CD4-positive, CD25-positive, alpha-beta regulatory T cell (primary cell): Measurements from ENCODE around the gene ITGB1BP1. TPM values are rescaled to one million over a fixed set of nuclear protein-coding genes. Genes with fewer than 3 reads are reported as not detected.

ENCODE experiments used
- ATAC-seq, 2 donors: fragments of 150-1000 bp; cut with Tn5 transposase; one replicate each; pipeline ENCODE4 v1.10.0; 2021; ENCODE audit warnings: low read depth in 2 of 2, moderate number of reproducible peaks in 2 of 2, moderate library complexity in 1 of 2
- DNase-seq, 3 donors: peaks; one replicate each; pipeline versions ENCODE4 v3.0.0 to v3.0.0-alpha.2; 2012 to 2022; ENCODE audit warnings: mixed read lengths in 1 of 3
- H3K27ac ChIP-seq: one replicate; pipeline ENCODE4 v1.7.0; 2013; ENCODE audit warnings: mild to moderate bottlenecking, low read length; ENCODE audit not compliant: insufficient read depth, poor library complexity, severe bottlenecking
- H3K27me3 ChIP-seq: one replicate; pipeline ENCODE4 v1.7.0; 2013; ENCODE audit warnings: low read length; ENCODE audit not compliant: control insufficient read depth, insufficient read depth
- H3K36me3 ChIP-seq: one replicate; pipeline ENCODE4 v1.7.0; 2013; ENCODE audit warnings: mild to moderate bottlenecking, low read length, moderate library complexity; ENCODE audit not compliant: control insufficient read depth, insufficient read depth
- H3K4me1 ChIP-seq: 2 replicates; pipeline ENCODE4 v1.7.0; 2013; ENCODE audit warnings: mild to moderate bottlenecking, low read length; ENCODE audit not compliant: insufficient read depth, control insufficient read depth, poor library complexity, severe bottlenecking
- H3K4me3 ChIP-seq: one replicate; pipeline ENCODE4 v1.7.0; 2013; ENCODE audit warnings: low read depth, mild to moderate bottlenecking, low read length, moderate library complexity
- H3K9me3 ChIP-seq, 2 experiments: 1 replicate in 1 of 2; 2 replicates in 1 of 2; pipeline ENCODE4 v1.7.0; 2013; ENCODE audit warnings: low read length in 2 of 2, mild to moderate bottlenecking in 1 of 2, moderate library complexity in 1 of 2; ENCODE audit not compliant: control insufficient read depth in 2 of 2
- H3K27ac Mint-ChIP-seq, 3 donors: one replicate each; pipeline ENCODE4 v1.8.0; 2020 to 2022; ENCODE audit warnings: mild to moderate bottlenecking in 3 of 3, mixed read lengths in 3 of 3, moderate library complexity in 2 of 3
- H3K27me3 Mint-ChIP-seq: one replicate; pipeline ENCODE4 v1.8.0; 2022; ENCODE audit warnings: mild to moderate bottlenecking, mixed read lengths
- H3K36me3 Mint-ChIP-seq: one replicate; pipeline ENCODE4 v1.8.0; 2020; ENCODE audit warnings: mixed read lengths
- H3K4me1 Mint-ChIP-seq, 4 donors: one replicate each; pipeline ENCODE4 v1.8.0; 2020 to 2022; ENCODE audit warnings: mixed read lengths in 4 of 4, mild to moderate bottlenecking in 1 of 4
- H3K4me3 Mint-ChIP-seq, 4 donors: one replicate each; pipeline ENCODE4 v1.8.0; 2020 to 2022; ENCODE audit warnings: mild to moderate bottlenecking in 4 of 4, mixed read lengths in 4 of 4, moderate library complexity in 3 of 4
- H3K9me3 Mint-ChIP-seq, 7 donors: one replicate each; pipeline ENCODE4 v1.8.0; 2020 to 2022; ENCODE audit warnings: mixed read lengths in 7 of 7, mild to moderate bottlenecking in 3 of 7, moderate library complexity in 2 of 7
- polyA plus RNA-seq, 4 donors: library from polyadenylated mRNA; unstranded; fragments of 300-500 nt; fragmentation: Illumina TruSeq; gene quantifications; one replicate each; pipeline ENCODE4 v1.2.3, GENCODE V29; 2021
- total RNA-seq: library from RNA; stranded (reverse); gene quantifications from one replicate; pipeline ENCODE4 v1.2.3, GENCODE V29; 2022

The ITGB1BP1 gene, protein sequence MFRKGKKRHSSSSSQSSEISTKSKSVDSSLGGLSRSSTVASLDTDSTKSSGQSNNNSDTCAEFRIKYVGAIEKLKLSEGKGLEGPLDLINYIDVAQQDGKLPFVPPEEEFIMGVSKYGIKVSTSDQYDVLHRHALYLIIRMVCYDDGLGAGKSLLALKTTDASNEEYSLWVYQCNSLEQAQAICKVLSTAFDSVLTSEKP
- 65.3 TPM for total RNA-seq
- 100 to 1,000 TPM; 106 to 199 (median 168) TPM for polyA plus RNA-seq

DNA sequence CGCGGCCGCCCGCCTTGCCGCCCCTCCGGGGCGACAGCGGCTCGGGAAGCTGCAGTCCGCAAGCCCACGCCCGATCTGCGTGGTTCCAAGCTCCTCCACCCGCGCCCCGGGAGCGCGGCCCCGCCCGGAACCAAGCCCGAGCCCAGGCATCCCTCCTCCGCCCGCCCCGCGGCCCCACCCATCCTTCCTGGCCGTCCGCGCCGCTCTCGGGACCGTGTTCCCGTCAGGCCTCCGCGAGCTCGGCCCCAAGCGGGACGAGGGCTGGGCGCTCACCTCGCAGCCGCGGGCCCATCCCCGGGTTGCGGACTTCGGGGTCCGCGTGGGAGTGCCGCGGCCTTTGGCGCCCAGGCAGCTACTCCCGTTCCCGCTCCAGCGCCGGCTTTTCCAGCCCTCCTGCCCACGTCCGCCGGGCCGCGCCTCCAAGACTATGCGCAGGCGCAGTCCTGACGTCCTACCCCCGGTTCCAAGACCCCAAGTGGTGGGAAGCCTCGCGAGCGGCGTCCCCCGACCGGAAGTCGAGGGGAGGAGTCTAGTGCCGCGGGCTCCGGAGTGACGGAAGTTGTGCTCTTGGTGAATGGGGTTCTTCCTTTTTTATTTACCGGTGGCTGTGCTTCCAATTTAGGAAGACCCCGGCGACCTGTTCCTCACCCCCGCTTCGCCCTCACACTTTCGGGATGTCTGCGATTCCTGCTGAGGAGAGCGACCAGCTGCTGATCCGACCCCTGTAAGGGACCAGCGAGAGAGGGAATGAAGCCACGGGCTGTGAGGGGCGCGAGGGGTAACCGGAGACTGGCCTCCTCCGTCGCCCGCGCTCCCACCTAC, at the start of gene ITGB1BP1, which contains the start of gene CPSF3:
ITGB1BP1 (minus strand) TSS at position 429 of the 822 bp plus-strand sequence. CDS start 4,831 bp downstream, outside the sequence.
CPSF3 (plus strand) TSS at position 555 of the 822 bp plus-strand sequence; CDS start at position 675, 120 bp downstream.
- H3K36me3 Mint-ChIP-seq = peaks cover 3% of the 10 kb centered on the region
- Histone ChIP-seq H3K27me3 (no peaks in the 10 kb centered on the region), H3K27ac (peak within 1 kb of the TSS; percentile 86), H3K36me3 (peaks cover 2% of the 10 kb centered on the region), H3K4me3 (peak within 1 kb of the TSS; percentile 88), H3K4me1 (peaks cover 38% of the 10 kb centered on the region), H3K9me3 (no peaks in the 10 kb centered on the region)
- peak within 1 kb of the TSS in 2 of 3 donors; percentile 87 to 97 for H3K27ac Mint-ChIP-seq
- DNase-seq = peak; percentile 94 to 98 (median 95)
- peaks cover 0 to 2% (median 0%) of the 10 kb centered on the region in 7 donors for H3K9me3 Mint-ChIP-seq
- H3K27me3 Mint-ChIP-seq = no peaks in the 10 kb centered on the region
- H3K4me1 Mint-ChIP-seq = peaks cover 28 to 42% (median 32%) of the 10 kb centered on the region in 4 donors
- ATAC-seq = peak; percentile 87
- H3K4me3 Mint-ChIP-seq = no peak within 1 kb of the TSS

DNA sequence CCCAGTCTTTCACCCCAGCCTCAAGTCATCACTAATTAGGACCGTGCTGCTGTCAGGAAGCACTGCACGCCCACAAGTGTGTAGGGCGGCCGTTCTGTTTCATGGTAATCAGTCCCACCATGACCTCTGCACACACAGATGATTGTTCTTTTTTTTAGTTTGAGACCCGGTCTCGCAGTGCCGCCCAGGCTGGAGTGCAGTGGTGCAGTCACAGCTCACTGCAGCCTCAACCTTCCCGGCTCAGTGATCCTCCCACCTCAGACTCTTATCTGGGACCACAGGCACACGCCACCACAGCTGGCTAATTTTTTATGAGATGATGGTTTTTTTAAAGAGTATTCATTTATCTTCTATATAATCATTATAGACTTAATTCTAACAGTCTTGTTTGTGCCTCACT, 49.2 kb upstream of the ITGB1BP1 start:
- Mint-ChIP-seq H3K27me3 (no peaks in the 10 kb centered on the region), H3K9me3 (no peaks in the 10 kb centered on the region), H3K4me1 (peaks cover 25 to 35% (median 30%) of the 10 kb centered on the region in 4 donors), H3K27ac (peak overlapping the region in 2 of 3 donors; percentile 85 to 95), H3K4me3 (peak overlapping the region; percentile 82 to 89 (median 86)), H3K36me3 (peaks cover 10% of the 10 kb centered on the region)
- peaks cover 34% of the 10 kb centered on the region for H3K4me1 ChIP-seq
- H3K4me3 ChIP-seq = no peak overlapping the region
- no peak for ATAC-seq
- peaks cover 10% of the 10 kb centered on the region for H3K36me3 ChIP-seq
- no peak overlapping the region for H3K27ac ChIP-seq
- no peaks in the 10 kb centered on the region for H3K9me3 ChIP-seq
- no peak for DNase-seq
- H3K27me3 ChIP-seq = no peaks in the 10 kb centered on the region

DNA sequence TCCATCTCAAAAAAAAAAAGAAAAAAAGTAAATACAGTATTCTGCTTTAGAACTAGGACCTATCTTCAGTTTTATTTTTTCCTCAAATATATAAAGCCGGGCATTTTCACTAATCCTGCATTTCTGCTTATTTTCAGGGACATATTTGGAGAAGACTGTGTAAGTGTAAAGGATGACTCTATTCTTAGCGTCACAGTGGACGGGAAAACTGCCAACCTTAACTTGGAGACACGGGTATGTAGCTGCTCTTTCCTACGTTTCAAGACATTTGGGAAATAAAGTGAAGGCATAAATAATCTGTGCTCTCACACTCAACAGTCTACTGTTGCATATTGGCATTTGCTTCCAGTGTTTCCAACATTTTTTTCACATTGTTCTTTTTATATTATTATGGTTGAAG, 47.9 kb upstream of the ITGB1BP1 start:
- no peaks in the 10 kb centered on the region for H3K9me3 Mint-ChIP-seq
- ATAC-seq (no peak), DNase-seq (no peak)
- Histone ChIP-seq H3K36me3 (peaks cover 10% of the 10 kb centered on the region), H3K4me3 (no peak overlapping the region), H3K27ac (no peak overlapping the region), H3K9me3 (no peaks in the 10 kb centered on the region), H3K4me1 (peaks cover 27% of the 10 kb centered on the region), H3K27me3 (no peaks in the 10 kb centered on the region)
- no peak overlapping the region for H3K27ac Mint-ChIP-seq
- peak overlapping the region in 1 of 4 donors; percentile 21 for H3K4me3 Mint-ChIP-seq
- H3K36me3 Mint-ChIP-seq = peaks cover 3% of the 10 kb centered on the region
- no peaks in the 10 kb centered on the region for H3K27me3 Mint-ChIP-seq
- H3K4me1 Mint-ChIP-seq = peaks cover 14 to 25% (median 20%) of the 10 kb centered on the region in 4 donors

DNA sequence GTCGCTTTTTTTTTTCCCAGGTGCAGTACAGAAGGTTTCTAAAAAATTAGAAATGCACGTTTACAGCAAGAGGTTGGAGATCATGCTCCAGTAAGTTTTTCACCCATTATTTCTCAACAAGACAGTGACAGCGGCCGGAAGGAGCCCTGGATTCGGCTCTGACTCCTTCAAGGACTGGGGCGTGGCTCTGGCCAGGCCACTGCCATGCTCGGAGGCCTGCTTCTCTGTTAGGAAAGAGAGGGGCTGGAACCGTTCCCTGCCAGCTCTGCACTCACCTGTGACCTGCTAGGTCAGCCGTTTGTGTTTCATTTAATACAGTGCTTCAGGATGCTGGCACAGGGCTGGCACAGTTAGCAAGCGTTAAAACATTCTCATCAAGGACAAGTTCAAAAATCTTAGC, 44.4 kb upstream of the ITGB1BP1 start:
- peaks cover 3% of the 10 kb centered on the region for H3K36me3 Mint-ChIP-seq

DNA sequence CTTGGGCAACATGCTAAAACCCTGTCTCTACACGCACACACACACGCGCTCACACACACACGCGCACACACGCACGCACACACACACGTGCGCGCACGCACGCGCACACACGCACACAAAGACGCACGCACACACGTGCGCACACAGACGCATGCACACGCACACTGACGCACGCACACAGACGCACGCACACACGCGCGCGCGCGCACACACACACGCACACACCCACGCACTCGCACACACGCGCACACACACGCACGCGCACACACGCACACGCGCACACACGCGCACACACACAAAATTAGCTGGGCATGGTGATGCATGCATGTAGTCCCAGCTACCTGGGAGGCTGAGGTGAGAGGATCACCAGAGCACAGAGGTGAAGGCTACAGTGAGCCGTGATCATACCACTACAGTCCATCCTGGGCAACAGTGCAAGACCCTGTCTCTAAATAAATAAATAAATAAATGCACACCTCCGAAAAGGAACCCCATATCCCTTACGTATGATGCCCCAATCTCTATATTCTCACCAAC, 42.9 kb upstream of the ITGB1BP1 start:
- Histone ChIP-seq H3K4me1 (no peaks in the 10 kb centered on the region), H3K4me3 (no peak overlapping the region), H3K27ac (no peak overlapping the region), H3K9me3 (no peaks in the 10 kb centered on the region), H3K36me3 (peaks cover 21% of the 10 kb centered on the region), H3K27me3 (no peaks in the 10 kb centered on the region)
- H3K4me1 Mint-ChIP-seq = peaks cover 0 to 9% (median 3%) of the 10 kb centered on the region in 4 donors
- no peaks in the 10 kb centered on the region for H3K9me3 Mint-ChIP-seq
- no peak for ATAC-seq
- DNase-seq = no peak
- H3K36me3 Mint-ChIP-seq = peaks cover 9% of the 10 kb centered on the region
- no peak overlapping the region for H3K4me3 Mint-ChIP-seq
- no peaks in the 10 kb centered on the region for H3K27me3 Mint-ChIP-seq
- no peak overlapping the region for H3K27ac Mint-ChIP-seq

More for the DNA sequence above, 44.4 kb upstream of the ITGB1BP1 start:
- Mint-ChIP-seq H3K4me3 (no peak overlapping the region), H3K27ac (no peak overlapping the region), H3K27me3 (no peaks in the 10 kb centered on the region), H3K4me1 (peaks cover 2 to 9% (median 3%) of the 10 kb centered on the region in 4 donors), H3K9me3 (no peaks in the 10 kb centered on the region)
- DNase-seq (no peak), ATAC-seq (no peak)
- Histone ChIP-seq H3K27ac (no peak overlapping the region), H3K4me3 (no peak overlapping the region), H3K4me1 (no peaks in the 10 kb centered on the region), H3K36me3 (peaks cover 21% of the 10 kb centered on the region), H3K9me3 (no peaks in the 10 kb centered on the region), H3K27me3 (no peaks in the 10 kb centered on the region)

DNA sequence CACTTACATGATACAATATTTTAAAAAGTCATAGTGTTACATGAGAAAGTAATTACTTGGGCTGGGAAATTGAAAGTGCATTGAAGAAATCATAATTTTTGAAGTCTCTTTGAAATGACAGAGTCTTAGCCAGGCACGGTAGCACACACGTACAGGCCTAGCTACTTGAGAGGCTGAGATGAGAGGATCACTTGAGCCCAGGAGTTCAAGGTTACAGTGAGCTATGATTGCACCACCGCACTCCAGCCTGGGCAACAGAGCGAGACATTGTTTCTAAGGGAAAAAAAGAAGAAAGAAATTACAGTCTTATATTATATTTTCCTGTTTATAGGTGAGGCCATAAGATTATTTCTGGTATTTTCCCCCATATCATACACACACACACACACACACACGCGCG, 41.8 kb upstream of the ITGB1BP1 start:
- ATAC-seq (no peak), DNase-seq (no peak)
- peak overlapping the region in 1 of 3 donors; percentile 32 for H3K27ac Mint-ChIP-seq
- no peaks in the 10 kb centered on the region for H3K27me3 ChIP-seq
- no peak overlapping the region for H3K4me3 ChIP-seq
- no peaks in the 10 kb centered on the region for H3K4me1 ChIP-seq
- H3K9me3 ChIP-seq = no peaks in the 10 kb centered on the region
- H3K36me3 ChIP-seq = peaks cover 21% of the 10 kb centered on the region
- peaks cover 2 to 9% (median 5%) of the 10 kb centered on the region in 4 donors for H3K4me1 Mint-ChIP-seq
- peaks cover 16% of the 10 kb centered on the region for H3K36me3 Mint-ChIP-seq
- no peaks in the 10 kb centered on the region for H3K27me3 Mint-ChIP-seq
- H3K27ac ChIP-seq = no peak overlapping the region
- no peak overlapping the region for H3K4me3 Mint-ChIP-seq
- H3K9me3 Mint-ChIP-seq = no peaks in the 10 kb centered on the region

DNA sequence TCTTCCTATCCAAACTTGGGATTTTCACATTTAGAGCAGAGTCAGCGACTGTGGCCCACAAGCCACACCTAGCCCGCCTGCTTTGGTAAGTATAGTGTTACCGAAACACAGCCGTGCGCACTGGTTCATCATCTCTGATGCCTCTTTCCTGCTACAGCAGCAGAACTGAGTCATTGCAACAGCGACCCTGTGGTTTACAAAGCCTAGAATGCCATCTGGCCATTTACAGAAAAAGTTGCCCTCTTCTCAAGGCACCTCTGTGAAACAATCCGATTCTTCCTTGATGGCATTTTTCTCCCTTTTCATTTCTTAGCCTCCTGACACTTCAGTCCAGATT, 40.3 kb upstream of the ITGB1BP1 start:
- Histone ChIP-seq H3K4me3 (no peak overlapping the region), H3K9me3 (no peaks in the 10 kb centered on the region), H3K27me3 (no peaks in the 10 kb centered on the region), H3K27ac (no peak overlapping the region), H3K36me3 (peaks cover 21% of the 10 kb centered on the region), H3K4me1 (no peaks in the 10 kb centered on the region)
- DNase-seq (peak in 1 of 3 donors; percentile 31), ATAC-seq (peak in 1 of 2 donors; percentile 58)
- H3K4me3 Mint-ChIP-seq = no peak overlapping the region
- peak overlapping the region in 1 of 3 donors; percentile 68 for H3K27ac Mint-ChIP-seq
- no peaks in the 10 kb centered on the region for H3K27me3 Mint-ChIP-seq
- H3K36me3 Mint-ChIP-seq = peaks cover 19% of the 10 kb centered on the region
- no peaks in the 10 kb centered on the region for H3K9me3 Mint-ChIP-seq
- peaks cover 2 to 9% (median 5%) of the 10 kb centered on the region in 4 donors for H3K4me1 Mint-ChIP-seq
